ENCODE data around the gene CNOT11.
"Not testable (repeated sequence)": the region's sequence is repeated elsewhere in the genome, so short reads cannot be mapped to it uniquely, and the experiment has no call there.

DNA sequence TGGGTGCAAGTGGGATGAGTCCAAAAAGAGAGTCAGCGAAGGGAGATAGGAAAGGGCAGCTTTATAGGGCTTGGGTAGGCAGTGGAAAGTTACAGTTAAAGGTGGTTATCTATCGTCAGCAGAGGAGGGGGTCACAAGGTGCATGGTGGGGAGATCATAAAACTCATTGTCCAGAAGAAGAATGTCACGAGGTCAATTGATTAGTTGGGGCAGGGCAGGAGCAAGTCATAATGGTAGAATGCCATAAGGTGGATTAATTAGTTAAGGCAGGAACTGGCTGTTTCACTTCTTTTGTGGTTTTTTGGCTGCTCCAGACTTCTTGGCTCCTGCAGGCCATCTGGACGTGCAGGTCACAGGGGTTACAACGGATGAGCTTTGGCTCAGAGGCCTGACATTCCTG is 3.9 kb upstream of the CNOT11 start:
- TF ChIP-seq, protein P1, sequence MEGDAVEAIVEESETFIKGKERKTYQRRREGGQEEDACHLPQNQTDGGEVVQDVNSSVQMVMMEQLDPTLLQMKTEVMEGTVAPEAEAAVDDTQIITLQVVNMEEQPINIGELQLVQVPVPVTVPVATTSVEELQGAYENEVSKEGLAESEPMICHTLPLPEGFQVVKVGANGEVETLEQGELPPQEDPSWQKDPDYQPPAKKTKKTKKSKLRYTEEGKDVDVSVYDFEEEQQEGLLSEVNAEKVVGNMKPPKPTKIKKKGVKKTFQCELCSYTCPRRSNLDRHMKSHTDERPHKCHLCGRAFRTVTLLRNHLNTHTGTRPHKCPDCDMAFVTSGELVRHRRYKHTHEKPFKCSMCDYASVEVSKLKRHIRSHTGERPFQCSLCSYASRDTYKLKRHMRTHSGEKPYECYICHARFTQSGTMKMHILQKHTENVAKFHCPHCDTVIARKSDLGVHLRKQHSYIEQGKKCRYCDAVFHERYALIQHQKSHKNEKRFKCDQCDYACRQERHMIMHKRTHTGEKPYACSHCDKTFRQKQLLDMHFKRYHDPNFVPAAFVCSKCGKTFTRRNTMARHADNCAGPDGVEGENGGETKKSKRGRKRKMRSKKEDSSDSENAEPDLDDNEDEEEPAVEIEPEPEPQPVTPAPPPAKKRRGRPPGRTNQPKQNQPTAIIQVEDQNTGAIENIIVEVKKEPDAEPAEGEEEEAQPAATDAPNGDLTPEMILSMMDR (optimal IDR thresholded peaks at IDR 0.05 in 1 of 3, IDR thresholded peaks at IDR 0.05 in 1 of 3, conservative IDR thresholded peaks at IDR 0.05 in 1 of 3; ENCODE audit: extremely low read depth in 1 of 3, insufficient read depth in 2 of 3, low read length in 3 of 3), result not testable (repeated sequence)
- TF ChIP-seq EZH2 (IDR thresholded peaks at IDR 0.05; ENCODE audit: low read length), result not testable (repeated sequence)

Measured in keratinocyte (primary cell).